Neuron (in vitro differentiated cells): ENCODE results near the gene ARHGEF4.

Experiments
- H2AFZ ChIP-seq: one replicate; pipeline ENCODE4 v1.6.1; 2013; ENCODE audit warnings: low read depth, mild to moderate bottlenecking, inconsistent platforms, low read length, moderate library complexity
- H3K27me3 ChIP-seq: one replicate; pipeline ENCODE4 v1.6.1; 2013; ENCODE audit warnings: low read length; ENCODE audit not compliant: insufficient read depth
- H3K36me3 ChIP-seq: one replicate; pipeline ENCODE4 v1.6.1; 2013; ENCODE audit warnings: low read length; ENCODE audit not compliant: insufficient read depth
- H3K4me1 ChIP-seq: one replicate; pipeline ENCODE4 v1.6.1; 2013; ENCODE audit warnings: low read length; ENCODE audit not compliant: insufficient read depth
- H3K4me3 ChIP-seq: 2 replicates; pipeline ENCODE4 v1.5.1; 2013; ENCODE audit warnings: mild to moderate bottlenecking, low read length, moderate library complexity
- H3K9me3 ChIP-seq: one replicate; pipeline ENCODE4 v1.6.1; 2013; ENCODE audit warnings: low read length

The ARHGEF4 gene

GRCh38 chr2:130807659-130808385 lies 28.9 kb upstream of the ARHGEF4 start:
- H3K9me3 ChIP-seq: no peaks in the 10 kb centered on the region
- H3K27me3 ChIP-seq: no peaks in the 10 kb centered on the region
- no peaks in the 10 kb centered on the region for H3K36me3 ChIP-seq
- H3K4me1 ChIP-seq: no peaks in the 10 kb centered on the region
- no peak overlapping the region for H2AFZ ChIP-seq
- H3K4me3 ChIP-seq: no peak overlapping the region

DNA sequence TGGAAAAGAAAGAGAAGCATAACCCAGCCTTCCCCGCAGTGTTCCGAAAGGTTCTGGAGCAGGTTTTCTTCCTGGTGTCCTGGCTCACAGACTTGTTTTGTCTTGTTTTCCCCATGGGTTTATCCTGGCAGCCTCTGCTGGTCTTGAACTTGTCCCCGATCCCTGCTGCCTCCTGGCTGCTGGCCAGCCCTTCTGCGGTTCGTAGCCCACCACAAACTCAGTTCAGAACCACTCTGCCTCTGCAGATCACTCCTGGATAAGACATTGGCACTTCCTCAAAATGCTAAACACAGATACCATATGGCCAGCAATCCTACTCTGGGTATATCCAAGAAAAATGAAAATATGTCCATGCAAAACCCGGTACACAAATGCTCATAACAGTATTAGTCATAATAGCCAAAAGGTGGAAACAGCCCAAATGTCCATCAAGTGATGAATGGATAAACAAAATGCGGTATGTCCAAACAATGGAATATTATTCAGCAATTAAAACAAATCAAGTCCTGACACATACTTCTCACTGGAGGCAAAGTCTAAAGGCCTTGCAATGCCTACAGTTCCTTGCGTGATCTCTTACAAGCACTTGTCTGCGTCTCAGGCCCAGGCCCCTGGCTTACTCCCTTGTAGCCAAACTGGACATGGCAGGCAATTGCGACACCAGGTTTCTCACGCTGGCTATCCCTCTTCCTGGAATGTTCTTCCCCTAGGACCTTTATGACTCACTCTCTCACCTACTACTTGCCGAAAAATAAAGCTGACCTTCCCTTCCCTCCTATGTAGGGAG lies 28.0 kb upstream of the ARHGEF4 start:
- H3K4me1 ChIP-seq: no peaks in the 10 kb centered on the region
- no peak overlapping the region for H2AFZ ChIP-seq
- no peaks in the 10 kb centered on the region for H3K9me3 ChIP-seq
- no peaks in the 10 kb centered on the region for H3K27me3 ChIP-seq
- H3K36me3 ChIP-seq: no peaks in the 10 kb centered on the region
- H3K4me3 ChIP-seq: no peak overlapping the region

- Histone ChIP-seq H2AFZ (no peak overlapping the region), H3K4me3 (no peak overlapping the region), H3K9me3 (no peaks in the 10 kb centered on the region), H3K36me3 (no peaks in the 10 kb centered on the region), H3K27me3 (no peaks in the 10 kb centered on the region), H3K4me1 (no peaks in the 10 kb centered on the region)
Measured at GRCh38 chr2:130810490-130810889, 26.2 kb upstream of the ARHGEF4 start.

- Histone ChIP-seq H3K36me3 (no peaks in the 10 kb centered on the region), H3K27me3 (no peaks in the 10 kb centered on the region), H3K4me3 (no peak overlapping the region), H3K4me1 (no peaks in the 10 kb centered on the region), H3K9me3 (no peaks in the 10 kb centered on the region), H2AFZ (no peak overlapping the region)
Measured at GRCh38 chr2:130813722-130814121, 23.0 kb upstream of the ARHGEF4 start.

DNA sequence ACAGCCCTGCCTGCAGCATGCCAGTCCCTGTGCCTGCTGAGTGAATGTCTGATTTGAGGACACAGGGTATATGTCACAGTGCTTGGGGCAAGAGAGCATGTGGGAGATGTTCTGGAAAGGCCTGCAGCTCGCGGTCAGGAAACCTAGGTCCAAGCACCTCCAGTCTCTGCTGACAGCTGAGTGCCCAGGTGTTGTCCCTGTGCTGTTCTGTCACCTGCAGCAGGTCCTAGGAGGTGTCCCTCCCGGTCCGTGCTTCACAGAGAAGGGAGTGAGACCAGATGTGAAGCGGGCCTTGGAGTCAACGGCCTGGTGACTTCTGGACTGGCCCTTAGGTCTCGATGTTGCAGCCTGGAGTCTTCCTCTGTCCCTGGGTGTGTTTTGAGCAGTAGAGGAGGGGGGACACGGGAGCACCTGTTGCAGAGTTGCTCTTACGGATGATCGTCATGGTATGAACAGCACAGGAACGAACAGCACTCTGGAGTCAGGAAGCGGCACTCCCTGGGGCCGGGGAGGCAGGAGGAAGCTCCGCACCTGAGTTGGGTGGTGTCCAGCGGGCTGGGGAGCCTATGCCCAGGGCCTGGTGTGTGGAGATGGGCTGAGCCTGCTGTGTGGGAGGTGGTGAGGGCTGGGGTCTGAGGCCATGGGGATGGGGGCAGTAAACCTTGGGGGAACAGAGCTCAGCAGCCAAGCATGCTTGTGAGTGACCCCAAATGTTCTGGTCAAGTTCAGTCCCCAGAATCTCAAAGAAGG lies 21.6 kb upstream of the ARHGEF4 start:
- no peaks in the 10 kb centered on the region for H3K9me3 ChIP-seq
- H3K36me3 ChIP-seq: no peaks in the 10 kb centered on the region
- H3K4me3 ChIP-seq: no peak overlapping the region
- no peak overlapping the region for H2AFZ ChIP-seq
- H3K4me1 ChIP-seq: no peaks in the 10 kb centered on the region
- no peaks in the 10 kb centered on the region for H3K27me3 ChIP-seq

DNA sequence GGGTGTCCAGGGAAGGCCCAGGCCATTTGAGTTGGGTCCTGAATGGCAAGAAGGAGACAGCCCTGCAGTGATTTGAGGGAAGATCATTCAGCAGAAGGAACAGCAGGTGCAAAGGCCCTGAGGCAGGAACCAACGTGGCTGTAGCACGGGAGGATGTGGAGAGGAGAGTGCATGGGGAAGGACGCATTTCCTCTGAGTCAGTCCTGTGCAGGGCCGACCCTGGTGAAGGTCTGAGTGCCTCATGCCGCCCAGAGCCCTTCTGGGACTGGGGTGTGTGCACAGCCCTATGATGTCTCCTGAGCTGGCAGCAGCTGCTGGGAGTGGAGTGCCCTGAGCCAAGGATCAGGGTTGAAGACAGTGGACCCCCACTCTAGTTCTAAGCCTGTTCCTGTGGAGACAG lies 17.9 kb upstream of the ARHGEF4 start:
- Histone ChIP-seq H3K9me3 (no peaks in the 10 kb centered on the region), H3K4me1 (no peaks in the 10 kb centered on the region), H3K4me3 (no peak overlapping the region)

GRCh38 chr2:130819226-130819607 lies 17.5 kb upstream of the ARHGEF4 start:
- Histone ChIP-seq H3K4me3 (no peak overlapping the region), H3K36me3 (no peaks in the 10 kb centered on the region), H3K27me3 (no peaks in the 10 kb centered on the region), H3K9me3 (no peaks in the 10 kb centered on the region), H2AFZ (no peak overlapping the region), H3K4me1 (peaks cover 3% of the 10 kb centered on the region)

More for the DNA sequence above, 17.9 kb upstream of the ARHGEF4 start:
- H2AFZ ChIP-seq: no peak overlapping the region
- no peaks in the 10 kb centered on the region for H3K36me3 ChIP-seq
- no peaks in the 10 kb centered on the region for H3K27me3 ChIP-seq

- Histone ChIP-seq H3K36me3 (no peaks in the 10 kb centered on the region), H3K4me1 (peaks cover 8% of the 10 kb centered on the region), H2AFZ (no peak overlapping the region), H3K27me3 (no peaks in the 10 kb centered on the region), H3K9me3 (no peaks in the 10 kb centered on the region), H3K4me3 (no peak overlapping the region)
Measured at GRCh38 chr2:130819608-130820278, 17.0 kb upstream of the ARHGEF4 start.

GRCh38 chr2:130820279-130820861 lies 16.3 kb upstream of the ARHGEF4 start:
- H3K4me1 ChIP-seq: peaks cover 15% of the 10 kb centered on the region
- no peaks in the 10 kb centered on the region for H3K27me3 ChIP-seq
- no peaks in the 10 kb centered on the region for H3K36me3 ChIP-seq
- H3K9me3 ChIP-seq: no peaks in the 10 kb centered on the region
- H3K4me3 ChIP-seq: no peak overlapping the region
- no peak overlapping the region for H2AFZ ChIP-seq

DNA sequence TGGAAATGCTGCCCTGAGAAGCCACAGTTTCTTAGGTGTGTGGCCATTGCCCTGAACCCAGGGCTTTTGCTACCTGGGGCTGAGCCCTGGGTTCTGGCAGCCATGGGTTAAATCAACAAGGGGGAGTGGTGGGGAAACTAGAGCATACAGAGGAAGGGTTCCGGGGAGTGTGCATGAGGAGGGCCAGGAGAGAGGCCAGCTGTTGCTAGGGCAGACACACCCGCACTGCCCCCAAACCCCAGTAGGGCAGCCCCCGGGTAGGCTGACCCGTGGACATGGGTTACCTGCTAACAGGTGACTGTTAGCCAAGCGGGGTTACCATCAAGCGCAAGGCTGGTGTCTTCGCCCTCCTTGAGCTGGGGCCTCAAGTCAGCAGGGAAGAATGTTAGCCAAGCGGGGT lies 14.8 kb upstream of the ARHGEF4 start:
- Histone ChIP-seq H3K36me3 (no peaks in the 10 kb centered on the region), H2AFZ (no peak overlapping the region), H3K4me3 (no peak overlapping the region), H3K9me3 (no peaks in the 10 kb centered on the region), H3K27me3 (no peaks in the 10 kb centered on the region), H3K4me1 (peaks cover 25% of the 10 kb centered on the region)

DNA sequence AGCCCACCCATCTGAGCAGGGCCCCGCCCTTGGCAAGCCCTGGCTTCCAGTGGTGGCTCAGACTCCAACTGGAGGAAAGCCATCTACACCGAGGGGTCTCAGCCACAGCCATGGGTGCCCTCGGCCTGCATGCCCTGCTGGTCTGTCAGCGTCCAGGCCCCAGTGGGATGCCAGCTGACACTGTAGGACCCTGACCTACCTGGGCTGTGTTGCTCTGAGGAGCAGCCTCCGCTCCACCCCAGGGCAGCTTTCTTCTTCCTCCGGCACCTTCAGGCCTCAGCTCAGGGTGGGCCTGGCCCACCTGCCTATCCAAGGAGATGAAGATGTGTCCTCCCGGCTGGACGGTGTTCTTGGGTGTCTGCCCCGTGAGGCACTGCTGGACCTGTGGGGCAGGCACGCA lies 13.9 kb upstream of the ARHGEF4 start:
- no peak overlapping the region for H2AFZ ChIP-seq
- peaks cover 34% of the 10 kb centered on the region for H3K4me1 ChIP-seq
- H3K9me3 ChIP-seq: no peaks in the 10 kb centered on the region
- no peaks in the 10 kb centered on the region for H3K27me3 ChIP-seq
- H3K36me3 ChIP-seq: no peaks in the 10 kb centered on the region
- H3K4me3 ChIP-seq: no peak overlapping the region

GRCh38 chr2:130823171-130823885 lies 13.4 kb upstream of the ARHGEF4 start:
- H3K4me3 ChIP-seq: no peak overlapping the region
- no peaks in the 10 kb centered on the region for H3K27me3 ChIP-seq
- H3K36me3 ChIP-seq: no peaks in the 10 kb centered on the region
- peaks cover 37% of the 10 kb centered on the region for H3K4me1 ChIP-seq
- no peaks in the 10 kb centered on the region for H3K9me3 ChIP-seq
- no peak overlapping the region for H2AFZ ChIP-seq
